Skin of body (tissue), 2 donors: ENCODE results near the gene RIC8A. TPM values are rescaled to one million over a fixed set of nuclear protein-coding genes. Genes with fewer than 3 reads are reported as not detected.

Source experiments
- DNase-seq: peaks from one replicate; lab custom pipeline; 2025; lab: John Stamatoyannopoulos, UW
- total RNA-seq: library from RNA; depleted of rRNA; stranded (reverse); fragments of >200 nt; gene quantifications from one replicate; pipeline ENCODE4 v1.2.3, GENCODE V29; 2014

The RIC8A gene
- total RNA-seq, 1 donor from 2014 or later, result 88.8 TPM

- no peak for DNase-seq
Measured at GRCh38 chr11:203945-204586, 3.4 kb upstream of the RIC8A start.

GRCh38 chr11:204587-205109, 2.9 kb upstream of the RIC8A start:
- no peak for DNase-seq

GRCh38 chr11:205221-206001, 2.1 kb upstream of the RIC8A start:
- no peak for DNase-seq

- no peak for DNase-seq
Measured at GRCh38 chr11:206002-206384, 1.5 kb upstream of the RIC8A start.

GRCh38 chr11:206526-207207, 841 bp upstream of the RIC8A start:
- no peak for DNase-seq

GRCh38 chr11:207863-208180, 314 bp downstream of the RIC8A start:
- DNase-seq, result peak; percentile 59

GRCh38 chr11:208181-208916, 841 bp downstream of the RIC8A start:
- DNase-seq, result peak; percentile 65

GRCh38 chr11:208917-209260, 1.4 kb downstream of the RIC8A start:
- DNase-seq, result no peak

- no peak for DNase-seq
Measured at GRCh38 chr11:209275-210121, 2.0 kb downstream of the RIC8A start.

GRCh38 chr11:210122-210802, 2.8 kb downstream of the RIC8A start:
- DNase-seq, result no peak

GRCh38 chr11:210803-211180, 3.3 kb downstream of the RIC8A start:
- no peak for DNase-seq

GRCh38 chr11:211295-211694, 3.8 kb downstream of the RIC8A start:
- no peak for DNase-seq

- no peak for DNase-seq
Measured at GRCh38 chr11:211741-212140, 4.2 kb downstream of the RIC8A start.

- DNase-seq, result no peak
Measured at GRCh38 chr11:212150-213100, 4.9 kb downstream of the RIC8A start.

GRCh38 chr11:213111-213510, 5.6 kb downstream of the RIC8A start:
- no peak for DNase-seq

- no peak for DNase-seq
Measured at GRCh38 chr11:214083-214482, 6.6 kb downstream of the RIC8A start.

- no peak for DNase-seq
Measured at GRCh38 chr11:215581-216037, 8.1 kb downstream of the RIC8A start.

- DNase-seq, result no peak
Measured at GRCh38 chr11:216081-216974, 8.8 kb downstream of the RIC8A start.
